NK-92 (cell line): ENCODE data around the gene SLC39A1.
"Not testable (repeated sequence)": the region's sequence is repeated elsewhere in the genome, so short reads cannot be mapped to it uniquely, and the experiment has no call there.

Experiments used
- DNase-seq: peaks from one replicate; lab custom pipeline; 2025; ENCODE audit not compliant: unreplicated experiment; lab: John Stamatoyannopoulos, UW

The SLC39A1 gene, protein sequence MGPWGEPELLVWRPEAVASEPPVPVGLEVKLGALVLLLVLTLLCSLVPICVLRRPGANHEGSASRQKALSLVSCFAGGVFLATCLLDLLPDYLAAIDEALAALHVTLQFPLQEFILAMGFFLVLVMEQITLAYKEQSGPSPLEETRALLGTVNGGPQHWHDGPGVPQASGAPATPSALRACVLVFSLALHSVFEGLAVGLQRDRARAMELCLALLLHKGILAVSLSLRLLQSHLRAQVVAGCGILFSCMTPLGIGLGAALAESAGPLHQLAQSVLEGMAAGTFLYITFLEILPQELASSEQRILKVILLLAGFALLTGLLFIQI

DNA sequence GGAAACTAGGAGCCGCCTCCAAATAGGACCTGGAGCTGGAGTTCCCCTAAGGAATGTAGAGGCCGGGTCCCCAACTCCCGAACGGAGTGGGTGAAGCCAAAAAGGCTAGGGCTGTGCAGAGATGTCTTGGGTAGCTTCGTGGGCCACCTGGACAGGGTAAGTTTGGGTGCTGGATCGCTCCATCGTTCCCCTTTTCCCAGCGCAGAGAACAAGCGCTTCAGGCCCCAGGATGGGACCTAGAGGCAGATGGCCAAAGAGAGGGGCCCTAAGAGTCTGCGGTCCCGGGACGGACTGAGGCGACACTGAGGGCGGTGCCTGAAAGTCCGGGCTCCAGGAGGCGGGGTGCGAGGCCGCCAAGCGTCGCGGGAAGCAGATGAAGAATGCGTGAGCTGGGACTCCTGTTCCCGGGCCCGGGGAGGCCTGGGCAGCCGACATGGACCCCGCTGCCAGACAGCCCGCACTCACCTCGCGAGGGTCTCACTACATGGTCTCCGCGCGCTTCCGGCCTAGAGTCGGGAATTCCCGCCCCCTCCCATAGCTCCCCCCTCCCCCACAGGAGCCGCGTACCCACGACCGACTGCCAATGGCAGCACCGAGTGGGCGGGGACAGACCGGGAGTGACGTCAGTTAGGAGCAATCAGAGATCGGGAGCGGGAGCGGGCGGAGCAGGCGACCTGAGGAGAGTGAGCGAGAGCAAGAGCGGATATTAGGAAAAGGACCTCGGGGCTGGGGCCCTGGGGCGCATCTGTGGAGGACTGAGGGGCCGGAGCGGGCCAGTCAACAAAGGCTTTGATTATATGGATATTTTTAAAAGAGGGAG, at the start of gene SLC39A1:
Gene SLC39A1 (minus strand): TSS at position 508 of the 820 bp plus-strand sequence. CDS start 822 bp downstream, outside the sequence.
- DNase-seq, result peak; percentile 76

DNA sequence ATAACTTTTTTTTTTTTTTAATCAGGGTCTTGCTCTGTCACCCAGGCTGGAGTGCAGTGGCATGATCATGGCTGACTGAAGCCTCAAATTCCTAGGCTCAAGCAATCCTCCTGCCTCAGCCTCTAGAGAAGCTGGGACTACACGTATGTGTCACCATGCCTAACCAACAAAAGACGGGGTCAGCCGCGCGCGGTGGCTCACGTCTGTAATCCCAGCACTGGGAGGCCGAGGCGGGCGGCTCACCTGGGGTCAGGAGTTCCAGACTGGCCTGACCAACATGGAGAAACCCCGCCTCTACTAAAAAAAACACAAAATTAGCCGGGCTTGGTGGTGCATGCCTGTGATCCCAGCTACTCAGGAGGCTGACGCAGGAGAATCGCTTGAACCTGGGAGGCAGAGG, 49.2 kb upstream of the SLC39A1 start:
- not testable (repeated sequence) for DNase-seq

DNA sequence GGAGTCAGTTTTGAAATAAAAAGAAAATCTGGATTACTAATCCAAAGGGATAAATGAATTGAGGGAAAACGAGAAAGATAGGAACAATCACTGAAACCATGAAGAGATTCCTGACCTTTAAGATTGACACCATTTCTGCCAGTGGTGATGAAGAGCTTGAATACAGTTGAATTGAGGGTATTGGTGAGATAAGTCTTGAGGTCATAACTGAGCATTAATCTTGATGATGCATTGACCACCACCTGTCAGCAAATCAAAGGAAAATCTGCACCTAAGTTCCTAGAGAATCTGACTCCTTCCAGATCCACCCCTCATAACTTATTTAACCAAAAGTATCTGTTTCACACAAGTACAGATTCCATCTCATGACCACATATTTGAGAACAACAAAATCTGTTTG, 48.8 kb upstream of the SLC39A1 start:
- DNase-seq, result no peak

DNA sequence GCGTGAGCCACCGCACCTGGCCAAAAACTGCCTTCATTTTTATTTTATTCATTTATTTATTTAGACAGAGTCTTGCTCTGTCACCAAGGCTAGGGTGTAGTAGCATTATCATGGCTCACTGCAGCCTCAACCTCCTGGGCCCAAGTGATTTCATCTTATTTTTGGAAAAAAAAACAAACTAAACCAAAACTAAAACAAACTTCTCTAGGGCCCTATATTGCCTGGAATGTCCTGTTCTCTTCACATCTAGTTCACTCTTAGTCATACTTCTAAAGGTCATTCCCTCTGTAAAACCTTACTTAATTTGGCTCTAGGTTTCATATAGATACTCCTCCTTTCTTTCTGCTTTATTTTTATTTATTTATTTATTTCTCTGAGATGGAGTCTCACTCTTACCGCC, 42.8 kb upstream of the SLC39A1 start:
- no peak for DNase-seq

DNA sequence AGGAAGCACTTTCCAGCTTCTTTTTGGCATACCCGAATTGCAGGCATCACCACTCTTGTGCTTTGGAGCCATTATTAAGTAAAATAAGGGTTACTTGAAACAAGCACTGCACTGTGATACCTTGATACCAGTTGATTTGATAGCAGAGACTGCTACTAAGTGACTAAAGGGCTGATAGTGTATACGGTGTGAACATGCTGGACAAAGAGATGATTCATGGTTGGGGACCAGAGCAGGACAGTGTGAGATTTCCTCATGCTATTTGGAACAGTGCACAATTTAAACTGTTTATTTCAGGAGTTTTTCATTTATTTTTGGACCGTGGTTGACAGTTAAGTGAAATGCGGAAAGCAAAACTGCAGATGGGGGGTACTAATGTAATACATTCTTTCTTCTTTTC, 37.1 kb upstream of the SLC39A1 start:
- no peak for DNase-seq

DNA sequence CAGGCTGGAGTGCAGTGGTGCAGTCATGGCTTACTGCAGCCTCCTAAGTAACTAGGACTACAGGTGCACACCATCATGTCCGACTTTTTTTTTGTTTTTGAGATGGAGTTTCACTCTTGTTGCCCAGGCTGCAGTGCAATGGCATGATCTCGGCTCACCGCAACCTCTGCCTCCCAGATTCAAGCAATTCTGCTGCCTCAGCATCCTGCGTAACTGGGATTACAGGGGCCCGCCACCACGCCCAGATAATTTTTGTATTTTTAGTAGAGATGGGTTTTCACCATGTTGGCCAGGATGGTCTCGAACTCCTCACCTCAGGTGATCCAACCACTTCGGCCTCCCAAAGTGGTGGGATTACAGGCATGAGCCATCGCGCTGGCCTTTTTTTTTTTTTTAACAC, 33.5 kb upstream of the SLC39A1 start:
- not testable (repeated sequence) for DNase-seq

DNA sequence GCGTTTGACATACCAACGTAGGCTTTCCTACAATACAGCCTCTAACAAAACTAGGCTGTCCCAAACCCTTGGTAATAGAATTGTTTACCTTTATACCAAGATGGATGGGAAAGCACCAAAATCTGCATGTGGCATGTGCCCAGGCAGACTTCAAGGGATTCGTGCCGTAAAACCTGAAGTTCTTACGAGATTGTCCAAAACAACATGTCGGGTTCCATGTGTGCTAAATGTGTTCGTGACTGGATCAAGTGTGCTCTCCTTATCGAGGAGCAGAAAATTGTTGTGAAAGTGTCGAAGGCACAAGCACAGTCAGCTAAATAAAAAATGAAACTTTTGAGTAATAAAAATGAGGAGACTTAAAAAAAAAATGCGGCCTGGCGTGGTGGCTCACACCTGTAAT, 32.3 kb upstream of the SLC39A1 start:
- no peak for DNase-seq

DNA sequence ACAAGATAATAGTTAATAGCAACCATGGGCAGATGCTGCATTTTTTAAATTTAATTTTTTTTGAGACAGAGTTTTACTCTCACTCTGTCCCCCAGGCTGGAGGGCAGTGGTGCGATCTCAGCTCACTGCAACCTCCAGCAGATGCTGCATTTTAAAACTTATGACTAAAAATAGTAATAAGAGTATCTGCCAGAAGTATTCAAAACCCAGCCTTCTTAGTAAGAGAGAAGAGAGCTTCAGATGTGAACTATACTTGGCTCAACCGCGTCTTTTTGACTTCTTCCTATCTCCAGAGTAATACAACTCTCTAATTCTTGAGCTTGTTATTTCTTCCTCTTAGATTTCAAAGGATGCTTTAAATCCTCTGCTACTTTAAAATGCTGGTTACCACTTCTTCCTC, 31.9 kb upstream of the SLC39A1 start:
- DNase-seq, result no peak

DNA sequence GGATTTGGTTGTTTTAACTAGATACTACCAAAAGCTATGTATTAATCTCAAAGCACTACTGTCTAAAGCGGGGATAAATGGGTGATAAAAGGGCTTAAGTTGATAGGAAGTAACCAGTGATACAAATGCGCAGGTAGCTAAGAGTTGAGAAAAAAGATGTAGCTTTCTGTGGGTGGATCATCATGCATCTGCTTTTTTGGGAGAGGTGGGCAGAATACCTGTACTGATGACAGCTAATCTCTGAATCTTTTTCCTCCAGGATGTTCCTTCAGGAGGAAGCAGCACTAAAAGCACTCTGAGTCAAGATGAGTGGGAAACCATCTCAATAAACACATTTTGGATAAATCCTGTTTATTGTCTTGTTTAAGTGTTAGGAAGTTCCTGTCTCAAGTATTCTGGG, 28.5 kb upstream of the SLC39A1 start:
- DNase-seq, result no peak

DNA sequence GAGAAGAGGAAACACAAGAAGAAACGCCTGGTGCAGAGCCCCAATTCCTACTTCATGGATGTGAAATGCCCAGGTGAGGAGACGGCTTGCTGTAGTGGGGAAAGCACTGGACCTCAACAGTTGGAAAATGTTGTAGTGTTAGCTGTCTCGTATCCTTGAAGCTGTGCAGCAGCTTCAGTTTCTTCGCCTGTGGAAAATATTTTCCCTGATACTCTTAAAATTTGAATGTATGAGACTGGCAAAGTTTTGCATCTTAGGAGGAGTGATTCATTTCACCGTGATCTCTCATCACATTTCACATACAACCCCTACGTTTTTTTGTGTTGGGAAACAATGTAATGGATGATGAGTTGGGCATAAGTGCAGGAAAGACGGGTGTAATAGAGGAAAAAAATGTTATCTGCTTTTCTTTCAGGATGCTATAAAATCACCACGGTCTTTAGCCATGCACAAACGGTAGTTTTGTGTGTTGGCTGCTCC, 27.9 kb upstream of the SLC39A1 start:
- no peak for DNase-seq

DNA sequence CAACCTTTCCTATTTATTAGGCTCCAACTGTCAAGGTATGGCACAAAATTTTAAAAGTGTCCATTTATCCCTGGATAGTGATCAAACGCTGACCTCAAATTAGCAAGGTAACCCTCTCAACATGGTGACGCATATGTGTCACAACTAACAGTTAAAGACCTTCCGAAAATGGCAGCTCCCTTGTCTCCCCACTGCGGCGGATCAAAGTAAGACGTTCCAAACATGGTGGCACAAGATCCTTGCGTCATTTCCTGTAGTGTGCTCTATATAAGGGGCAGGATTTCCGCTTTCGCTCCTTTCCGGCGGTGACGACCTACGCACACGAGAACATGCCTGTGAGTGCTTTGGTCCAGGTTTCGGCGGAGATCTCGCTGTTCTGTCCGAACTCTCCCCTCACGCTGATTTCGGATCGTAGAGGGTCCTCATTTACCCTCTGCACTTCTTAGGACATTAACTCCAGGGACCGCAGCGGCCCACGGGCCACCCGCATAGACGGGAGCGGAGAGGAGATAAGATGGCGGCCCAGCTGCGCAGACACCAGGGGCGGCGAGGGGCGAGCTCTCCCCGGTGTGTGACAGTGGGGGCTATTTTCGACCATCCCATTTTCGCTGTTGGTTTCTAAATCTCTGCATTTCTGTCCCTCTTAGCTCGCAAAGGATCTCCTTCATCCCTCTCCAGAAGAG, 27.3 kb upstream of the SLC39A1 start, which contains the start of gene RPS27:
Gene RPS27 (plus strand): TSS at position 295 of the 683 bp plus-strand sequence. CDS start 35 bp downstream, at position 330.
- peak; percentile 43 for DNase-seq

DNA sequence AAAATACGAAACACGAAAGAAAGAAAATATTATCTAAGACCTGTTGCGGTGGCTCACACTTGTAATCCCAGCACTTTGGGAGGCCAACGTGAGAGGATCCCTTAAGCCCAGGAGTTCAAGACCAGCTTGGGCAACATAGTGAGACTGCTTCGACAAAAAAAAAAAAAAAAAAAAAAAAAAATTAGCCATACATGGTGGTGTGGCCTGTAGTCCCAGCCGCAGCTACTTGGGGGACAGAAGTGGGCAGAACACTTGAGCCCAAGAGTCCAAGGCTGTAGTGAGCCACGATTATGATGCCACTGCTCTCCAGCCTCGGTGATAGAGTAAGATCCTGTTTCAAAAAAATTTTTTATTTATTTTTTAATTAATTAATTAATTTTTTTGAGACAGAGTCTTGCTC, 24.3 kb upstream of the SLC39A1 start:
- no peak for DNase-seq

DNA sequence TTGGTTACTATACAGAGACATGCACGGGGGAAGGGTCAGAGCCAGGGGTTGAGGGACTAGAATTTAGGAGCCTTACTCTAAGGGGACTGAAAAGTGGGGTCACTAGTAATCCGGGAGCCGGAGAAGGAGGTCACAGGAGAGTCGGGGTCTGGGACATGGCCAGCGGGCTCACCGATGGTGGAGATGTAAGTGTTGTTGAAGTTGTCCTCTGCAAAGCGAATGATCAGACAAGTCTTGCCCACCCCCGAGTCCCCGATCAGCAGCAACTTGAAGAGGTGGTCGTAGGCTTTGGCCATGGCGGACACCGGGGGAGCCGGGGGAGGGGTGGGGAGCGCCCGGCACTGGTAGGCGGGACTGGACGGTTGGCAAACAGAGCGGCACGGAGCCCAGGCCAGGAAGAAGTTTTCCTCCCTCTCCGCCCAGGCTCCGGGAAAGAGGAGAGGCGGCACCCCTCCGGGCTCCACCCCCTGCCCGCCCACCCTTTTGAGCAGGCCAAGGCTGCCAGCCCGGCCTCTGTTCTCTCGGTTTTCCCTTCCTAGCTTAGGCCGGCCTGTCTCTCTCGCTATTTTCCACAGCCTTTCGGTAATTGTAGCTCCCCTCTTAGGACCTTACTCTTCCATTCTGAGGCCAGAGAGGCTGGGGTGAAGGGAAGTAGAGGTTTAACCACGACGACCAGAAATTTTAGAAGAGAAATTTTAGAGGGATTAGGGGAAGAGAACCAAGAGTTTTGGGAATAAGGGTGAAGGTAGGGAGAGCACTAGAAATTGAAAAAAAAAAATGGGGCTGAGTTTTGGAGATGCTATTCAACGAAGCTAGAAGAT, 22.8 kb upstream of the SLC39A1 start, which contains the start of gene RAB13:
Gene RAB13 (minus strand): TSS at position 399 of the 821 bp plus-strand sequence. CDS start 103 bp downstream, at position 296.
- no peak for DNase-seq

DNA sequence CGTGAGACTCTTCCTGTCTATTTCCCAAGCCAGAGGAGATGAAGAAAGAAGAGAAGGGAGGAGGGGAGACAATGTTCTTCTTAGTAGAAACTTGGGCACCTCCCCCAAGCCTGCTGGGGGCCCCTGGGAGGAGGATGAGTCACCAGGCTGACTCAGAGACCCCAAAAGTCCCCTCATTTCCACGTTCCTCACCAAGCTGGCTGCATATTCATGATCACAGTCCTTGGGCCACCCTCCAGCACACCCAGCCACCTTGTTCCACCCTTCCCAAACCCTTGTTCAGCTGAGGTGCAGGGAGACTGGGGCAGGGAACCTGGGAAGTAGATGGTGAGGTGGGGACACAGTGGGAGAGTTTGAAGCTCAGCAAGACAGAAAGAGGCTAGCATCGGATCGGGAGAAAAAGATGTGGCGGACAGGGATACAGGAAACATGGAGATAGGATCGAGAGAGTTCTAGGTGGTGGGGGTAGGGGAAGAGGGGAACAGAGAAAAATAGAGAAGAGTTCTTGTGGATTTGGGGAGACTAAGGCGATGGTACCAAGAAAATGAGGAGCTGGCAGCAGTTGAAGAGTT, 22.1 kb upstream of the SLC39A1 start:
- DNase-seq, result no peak

DNA sequence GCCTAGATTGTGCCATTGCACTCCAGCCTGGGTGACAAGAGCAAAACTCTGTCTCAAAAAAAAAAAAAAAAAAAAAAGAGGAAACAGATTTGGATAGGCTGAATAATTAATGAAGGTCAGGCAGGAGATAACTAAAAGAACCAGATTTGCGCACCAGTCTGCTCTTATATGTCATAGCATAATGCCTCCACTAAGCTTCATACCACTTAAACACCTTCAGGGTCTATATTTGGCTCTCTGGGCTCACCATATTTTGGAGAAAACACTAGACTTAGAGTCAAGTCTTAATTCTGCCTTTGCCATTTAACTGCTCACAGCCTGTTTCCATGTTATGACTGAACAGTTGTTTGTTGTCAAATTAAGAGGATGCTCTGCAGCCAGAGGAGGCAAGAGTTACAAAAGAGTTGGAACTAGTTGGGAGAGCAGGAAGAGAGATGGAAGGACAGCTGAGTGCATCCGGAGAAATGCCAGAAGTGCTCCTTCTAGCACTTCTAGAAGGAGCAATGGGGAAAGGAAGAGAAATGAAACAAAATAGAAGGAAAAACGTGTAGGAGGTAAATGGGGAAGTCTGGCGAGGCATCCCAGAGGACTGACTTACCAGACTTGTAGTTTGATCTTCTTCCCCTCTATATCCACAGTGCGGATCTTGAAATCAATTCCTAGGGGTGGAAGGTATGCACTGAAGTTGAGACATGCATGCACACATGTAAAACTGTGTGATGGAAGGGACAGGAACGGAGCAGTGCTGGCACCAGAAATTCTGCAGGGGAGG, 21.0 kb upstream of the SLC39A1 start:
- no peak for DNase-seq

DNA sequence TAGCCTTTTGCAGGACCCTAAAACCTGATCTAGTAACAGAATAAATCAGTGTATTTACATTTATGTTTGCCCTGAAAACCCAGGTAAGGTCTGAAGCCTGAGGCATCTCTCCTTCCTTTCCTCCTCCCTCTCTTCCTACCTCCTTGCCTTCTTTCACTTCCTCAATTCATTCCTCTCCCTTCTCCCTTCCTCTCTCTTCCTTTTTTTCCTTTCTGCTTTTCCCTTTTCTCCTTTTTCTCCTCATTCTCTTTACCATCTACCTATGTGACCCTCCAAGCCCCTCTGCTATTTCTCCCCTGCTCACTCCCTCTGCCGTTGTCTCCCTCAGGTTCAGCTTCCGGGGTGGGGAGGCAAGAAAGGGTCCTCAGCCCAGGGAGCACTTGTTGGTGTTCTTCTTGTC, 18.4 kb upstream of the SLC39A1 start:
- DNase-seq, result not testable (repeated sequence)

DNA sequence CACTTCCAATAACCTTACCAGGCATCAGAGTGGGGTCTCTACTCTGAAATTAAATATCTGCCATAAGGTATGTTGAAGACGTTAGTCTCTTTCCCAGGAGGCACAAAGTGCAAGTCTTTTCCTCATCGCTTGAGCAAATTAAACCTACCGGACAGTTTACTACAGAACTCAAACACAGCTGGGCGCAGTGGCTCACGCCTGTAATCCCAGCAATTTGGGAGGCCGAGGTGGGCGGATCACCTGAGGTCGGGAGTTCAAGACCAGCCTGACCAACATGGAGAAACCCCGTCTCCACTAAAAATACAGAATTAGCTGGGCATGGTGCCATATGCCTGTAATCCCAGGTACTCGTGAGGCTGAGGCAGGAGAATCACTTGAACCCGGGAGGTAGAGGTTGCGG, 15.8 kb upstream of the SLC39A1 start:
- DNase-seq, result not testable (repeated sequence)

DNA sequence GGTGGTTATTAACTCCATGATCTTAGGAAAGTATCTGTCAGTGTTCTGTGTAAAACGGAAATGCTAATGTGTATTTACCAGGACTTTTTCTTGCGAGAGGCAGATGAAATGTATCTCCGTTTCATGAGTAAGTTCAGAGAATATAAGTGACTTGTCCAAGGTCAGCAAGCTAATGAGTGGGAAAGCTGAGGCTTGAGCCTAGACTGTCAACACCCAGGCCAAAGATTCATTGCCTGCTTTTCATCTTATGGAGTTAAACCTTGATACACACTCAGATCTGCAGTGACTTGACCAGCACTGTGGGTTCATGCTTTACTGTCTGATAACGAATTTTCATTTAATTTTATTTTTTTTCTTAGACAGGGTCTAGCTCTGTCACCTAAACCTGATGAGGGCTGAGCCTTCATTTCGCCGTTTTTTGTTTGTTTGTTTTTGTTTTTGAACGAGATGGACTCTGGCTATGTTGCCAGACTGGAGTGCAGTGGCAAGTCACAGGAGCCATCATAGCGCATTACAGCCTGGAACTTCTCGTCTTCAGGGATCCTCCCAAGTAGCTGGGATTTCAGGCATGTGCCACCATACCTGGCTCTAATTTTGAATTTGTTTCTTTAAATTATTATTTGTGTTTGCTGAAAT, 15.1 kb upstream of the SLC39A1 start:
- no peak for DNase-seq
